ENCODE results near the gene LELP1. TPM values are rescaled to one million over a fixed set of nuclear protein-coding genes. Genes with fewer than 3 reads are reported as not detected.
"Not testable (repeated sequence)": the region's sequence is repeated elsewhere in the genome, so short reads cannot be mapped to it uniquely, and the experiment has no call there.

LELP1 gene
- not detected for total RNA-seq

GRCh38 chr1:153203130-153203529 lies at the start of gene LELP1:
TSS of gene LELP1 (plus strand) at chr1:153203430. CDS start at chr1:153204708, 1,278 bp downstream.
- Mint-ChIP-seq H3K4me3 (no peak within 1 kb of the TSS), H3K9me3 (ENCODE audit: low read depth) (no peaks in the 10 kb centered on the region), H3K36me3 (ENCODE audit: low read depth) (no peaks in the 10 kb centered on the region), H3K4me1 (no peaks in the 10 kb centered on the region), H3K27me3 (peaks cover 27% of the 10 kb centered on the region), H3K27ac (no peak within 1 kb of the TSS)
- POLR2A ChIA-PET = no interaction called here
- no peak for ATAC-seq
- intact Hi-C loops (cut with DNase I, micrococcal nuclease) = no loop called here
- no peak for DNase-seq
- CTCF ChIA-PET = interaction anchor here (0.5 to 0.9 kb wide), 2 partner anchors 12 to 51 kb away, joined by 3 read pairs; no protein-coding TSS in a partner anchor

GRCh38 chr1:153155541-153155940 lies 47.7 kb upstream of the LELP1 start:
- ATAC-seq (no peak), DNase-seq (no peak)
- Mint-ChIP-seq H3K4me1 (no peaks in the 10 kb centered on the region), H3K36me3 (ENCODE audit: low read depth) (no peaks in the 10 kb centered on the region), H3K27ac (no peak overlapping the region), H3K27me3 (peaks cover 16% of the 10 kb centered on the region), H3K4me3 (no peak overlapping the region), H3K9me3 (ENCODE audit: low read depth) (peaks cover 14% of the 10 kb centered on the region)
- intact Hi-C loops (cut with DNase I, micrococcal nuclease) = no loop called here
- CTCF ChIA-PET = no interaction called here
- POLR2A ChIA-PET = no interaction called here

- H3K9me3 Mint-ChIP-seq (ENCODE audit: low read depth) = no peaks in the 10 kb centered on the region
- no peaks in the 10 kb centered on the region for H3K4me1 Mint-ChIP-seq
- no peaks in the 10 kb centered on the region for H3K36me3 Mint-ChIP-seq (ENCODE audit: low read depth)
- POLR2A ChIA-PET = no interaction called here
- DNase-seq = no peak
- ATAC-seq = no peak
- no peak overlapping the region for H3K4me3 Mint-ChIP-seq
- CTCF ChIA-PET = no interaction called here
- intact Hi-C loops (cut with DNase I, micrococcal nuclease) = no loop called here
- H3K27me3 Mint-ChIP-seq = peaks cover 37% of the 10 kb centered on the region
- no peak overlapping the region for H3K27ac Mint-ChIP-seq
These were observed 34.5 kb upstream of the LELP1 start for GRCh38 chr1:153168686-153169085.

- Mint-ChIP-seq H3K9me3 (ENCODE audit: low read depth) (no peaks in the 10 kb centered on the region), H3K27me3 (peaks cover 23% of the 10 kb centered on the region), H3K4me1 (no peaks in the 10 kb centered on the region), H3K27ac (no peak overlapping the region), H3K4me3 (no peak overlapping the region), H3K36me3 (ENCODE audit: low read depth) (no peaks in the 10 kb centered on the region)
- intact Hi-C loops (cut with DNase I, micrococcal nuclease) = no loop called here
- ATAC-seq (no peak), DNase-seq (no peak)
- ChIA-PET CTCF (interaction anchor here (0.6 kb wide), 1 partner anchor 356 kb away, joined by 3 read pairs; no protein-coding TSS in a partner anchor), POLR2A (no interaction called here)
These were observed 28.6 kb upstream of the LELP1 start for GRCh38 chr1:153174624-153175023.

- no peak overlapping the region for H3K4me3 Mint-ChIP-seq
- no peaks in the 10 kb centered on the region for H3K9me3 Mint-ChIP-seq (ENCODE audit: low read depth)
- intact Hi-C loops (cut with DNase I, micrococcal nuclease) = no loop called here
- H3K36me3 Mint-ChIP-seq (ENCODE audit: low read depth) = no peaks in the 10 kb centered on the region
- DNase-seq = no peak
- no peak for ATAC-seq
- H3K27ac Mint-ChIP-seq = no peak overlapping the region
- CTCF ChIA-PET = no interaction called here
- POLR2A ChIA-PET = no interaction called here
- H3K27me3 Mint-ChIP-seq = peaks cover 15% of the 10 kb centered on the region
- no peaks in the 10 kb centered on the region for H3K4me1 Mint-ChIP-seq
These were observed 24.3 kb upstream of the LELP1 start for GRCh38 chr1:153178922-153179321.

- ChIA-PET CTCF (no interaction called here), POLR2A (no interaction called here)
- no peak for ATAC-seq
- Mint-ChIP-seq H3K27ac (no peak overlapping the region), H3K4me1 (no peaks in the 10 kb centered on the region), H3K27me3 (peaks cover 17% of the 10 kb centered on the region), H3K4me3 (no peak overlapping the region), H3K9me3 (ENCODE audit: low read depth) (peaks cover 2% of the 10 kb centered on the region), H3K36me3 (ENCODE audit: low read depth) (no peaks in the 10 kb centered on the region)
- intact Hi-C loops (cut with DNase I, micrococcal nuclease) = no loop called here
- no peak for DNase-seq
These were observed 22.7 kb upstream of the LELP1 start for GRCh38 chr1:153180556-153180955.

GRCh38 chr1:153188301-153188700 lies 14.9 kb upstream of the LELP1 start:
- peaks cover 42% of the 10 kb centered on the region for H3K27me3 Mint-ChIP-seq
- ATAC-seq; DNase-seq; H3K27ac Mint-ChIP-seq; POLR2A ChIA-PET; H3K4me1 Mint-ChIP-seq; H3K36me3 Mint-ChIP-seq (ENCODE audit: low read depth); intact Hi-C loops (cut with DNase I, micrococcal nuclease); H3K4me3 Mint-ChIP-seq; CTCF ChIA-PET: not testable (repeated sequence)
- H3K9me3 Mint-ChIP-seq (ENCODE audit: low read depth) = peaks cover 11% of the 10 kb centered on the region

- Mint-ChIP-seq H3K4me3 (no peak overlapping the region), H3K36me3 (ENCODE audit: low read depth) (no peaks in the 10 kb centered on the region), H3K9me3 (ENCODE audit: low read depth) (peaks cover 11% of the 10 kb centered on the region), H3K27me3 (peaks cover 52% of the 10 kb centered on the region), H3K4me1 (no peaks in the 10 kb centered on the region), H3K27ac (no peak overlapping the region)
- ATAC-seq (no peak), DNase-seq (no peak)
- ChIA-PET POLR2A (no interaction called here), CTCF (interaction anchor here (0.5 to 0.6 kb wide), 2 partner anchors 13 to 1273 kb away, joined by 3 read pairs; partner anchors contain the start of gene LELP1)
- intact Hi-C loops (cut with DNase I, micrococcal nuclease) = loop anchor here in 1 of 2 experiments (10.0 kb wide), 1 partner anchor 316 kb away; the partner anchor contains the start of gene SMCP
These were observed 12.9 kb upstream of the LELP1 start for GRCh38 chr1:153190373-153190772.

GRCh38 chr1:153192697-153193096 lies 10.5 kb upstream of the LELP1 start:
- H3K9me3 Mint-ChIP-seq (ENCODE audit: low read depth) = no peaks in the 10 kb centered on the region
- CTCF ChIA-PET = interaction anchor here (0.9 to 1.2 kb wide), 2 partner anchors 322 to 540 kb away, joined by 3 read pairs; no protein-coding TSS in a partner anchor
- DNase-seq = peak; percentile 9

GRCh38 chr1:153194331-153195050 lies 8.7 kb upstream of the LELP1 start:
- ATAC-seq (no peak), DNase-seq (no peak)
- no peaks in the 10 kb centered on the region for H3K9me3 Mint-ChIP-seq (ENCODE audit: low read depth)
- no peaks in the 10 kb centered on the region for H3K36me3 Mint-ChIP-seq (ENCODE audit: low read depth)
- H3K27me3 Mint-ChIP-seq = peaks cover 55% of the 10 kb centered on the region
- CTCF ChIA-PET = interaction anchor here (0.6 kb wide), 1 partner anchor 275 kb away, joined by 3 read pairs; no protein-coding TSS in a partner anchor
- POLR2A ChIA-PET = no interaction called here
- H3K4me1 Mint-ChIP-seq = no peaks in the 10 kb centered on the region
- no peak overlapping the region for H3K27ac Mint-ChIP-seq
- no peak overlapping the region for H3K4me3 Mint-ChIP-seq
- intact Hi-C loops (cut with DNase I, micrococcal nuclease) = loop anchor here in 1 of 2 experiments (10.0 kb wide), 1 partner anchor 320 kb away; the partner anchor contains the start of gene SMCP

More at GRCh38 chr1:153192697-153193096, 10.5 kb upstream of the LELP1 start:
- no peak overlapping the region for H3K27ac Mint-ChIP-seq
- no peak overlapping the region for H3K4me3 Mint-ChIP-seq
- POLR2A ChIA-PET = interaction anchor here (0.7 kb wide), 1 partner anchor 30 kb away, joined by 3 read pairs; no protein-coding TSS in a partner anchor
- no peak for ATAC-seq
- no peaks in the 10 kb centered on the region for H3K36me3 Mint-ChIP-seq (ENCODE audit: low read depth)
- peaks cover 45% of the 10 kb centered on the region for H3K27me3 Mint-ChIP-seq
- H3K4me1 Mint-ChIP-seq = no peaks in the 10 kb centered on the region
- intact Hi-C loops (cut with DNase I, micrococcal nuclease) = loop anchor here in 1 of 2 experiments (10.0 kb wide), 1 partner anchor 318 kb away; the partner anchor contains the start of gene SMCP

- ATAC-seq (no peak), DNase-seq (no peak)
- no peak overlapping the region for H3K4me3 Mint-ChIP-seq
- no peaks in the 10 kb centered on the region for H3K36me3 Mint-ChIP-seq (ENCODE audit: low read depth)
- no peaks in the 10 kb centered on the region for H3K4me1 Mint-ChIP-seq
- H3K27me3 Mint-ChIP-seq = peaks cover 50% of the 10 kb centered on the region
- ChIA-PET CTCF (interaction anchor here (0.5 to 0.6 kb wide), 2 partner anchors 274 to 541 kb away, joined by 3 to 6 read pairs; no protein-coding TSS in a partner anchor), POLR2A (no interaction called here)
- H3K9me3 Mint-ChIP-seq (ENCODE audit: low read depth) = no peaks in the 10 kb centered on the region
- intact Hi-C loops (cut with DNase I, micrococcal nuclease) = loop anchor here in 1 of 2 experiments (10.0 kb wide), 1 partner anchor 320 kb away; the partner anchor contains the start of gene SMCP
- H3K27ac Mint-ChIP-seq = no peak overlapping the region
These were observed 8.0 kb upstream of the LELP1 start for GRCh38 chr1:153195216-153195615.

GRCh38 chr1:153202006-153202405 lies 1.2 kb upstream of the LELP1 start:
- Mint-ChIP-seq H3K4me3 (no peak overlapping the region), H3K27me3 (peaks cover 31% of the 10 kb centered on the region), H3K4me1 (no peaks in the 10 kb centered on the region), H3K36me3 (ENCODE audit: low read depth) (no peaks in the 10 kb centered on the region), H3K27ac (no peak overlapping the region), H3K9me3 (ENCODE audit: low read depth) (no peaks in the 10 kb centered on the region)
- CTCF ChIA-PET = no interaction called here
- POLR2A ChIA-PET = no interaction called here
- intact Hi-C loops (cut with DNase I, micrococcal nuclease) = no loop called here
- DNase-seq (no peak), ATAC-seq (no peak)

Data from activated CD4-positive, alpha-beta T cell treated with anti-CD3 and anti-CD28 coated beads for 36 hours (primary cell).